Measurements from ENCODE around the gene GPR50. TPM values are rescaled to one million over a fixed set of nuclear protein-coding genes. Genes with fewer than 3 reads are reported as not detected.

GPR50 gene
- total and polyA plus RNA-seq, 2 of the 4 experiments (the other 2 are of a cell fraction): not detected

DNA sequence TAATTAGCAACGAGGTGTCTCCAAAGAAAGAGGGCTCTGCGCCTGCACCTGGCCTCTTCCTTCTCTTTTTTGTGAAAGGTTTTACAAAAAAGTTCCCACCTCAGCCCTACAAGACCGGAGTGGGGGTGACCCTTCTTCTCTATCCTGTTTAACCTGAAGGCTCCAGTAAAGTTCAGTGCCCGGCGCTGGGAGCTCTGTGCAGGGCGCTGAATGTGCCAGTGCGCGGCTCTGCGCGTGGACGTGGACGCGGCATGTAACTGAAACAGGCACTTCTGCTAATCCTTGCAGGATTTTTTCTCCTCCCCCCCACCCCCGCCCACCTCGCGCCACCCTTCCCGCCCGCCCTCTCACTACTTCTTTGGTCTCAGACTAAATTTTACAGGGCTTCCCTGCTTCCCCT, 2.4 kb downstream of the GPR50 start:
- dilution Hi-C loops (cut with HindIII; ENCODE audit: low sequenced_read_pairs, unreplicated experiment): no loop called here
- Histone ChIP-seq H3K4me1 (ENCODE audit: control insufficient read depth, insufficient read depth, low read length) (no peaks in the 10 kb centered on the region), H2BK20ac (ENCODE audit: low read depth, low read length) (no peak overlapping the region), H4K91ac (ENCODE audit: insufficient read depth, low read depth, low read length) (no peak overlapping the region), H3K9me1 (ENCODE audit: insufficient read depth, low read length) (no peaks in the 10 kb centered on the region), H4K8ac (ENCODE audit: low read depth in 2 of 2, low read length in 2 of 2) (no peak overlapping the region), H3K27ac (ENCODE audit: insufficient read depth, low read length) (no peak overlapping the region), H3K9me3 (ENCODE audit: control insufficient read depth, insufficient read depth, low read length) (peaks cover 17% of the 10 kb centered on the region; the same call in 1 of the 2 replicates), H2AK9ac (replicated peaks; ENCODE audit: low read depth, low read length, poor library complexity) (no peak overlapping the region), H3K4me3 (ENCODE audit: insufficient read depth, low read depth, low read length) (no peak overlapping the region), H2BK120ac (ENCODE audit: low read depth, low read length) (no peak overlapping the region), H2AK5ac (ENCODE audit: low read depth, low read length) (no peak overlapping the region), H3K79me1 (ENCODE audit: low read depth in 1 of 2, low read length in 2 of 2) (no peaks in the 10 kb centered on the region), H4K20me1 (ENCODE audit: insufficient read depth, low read length) (no peaks in the 10 kb centered on the region), H2AFZ (replicated peaks; ENCODE audit: low read length, poor library complexity) (no peak overlapping the region), H3K18ac (ENCODE audit: low read depth, low read length) (no peak overlapping the region), H3K4me2 (ENCODE audit: low read depth, low read length) (no peak overlapping the region), H2BK5ac (ENCODE audit: low read depth, low read length, poor library complexity, severe bottlenecking) (no peak overlapping the region), H3K9ac (ENCODE audit: low read depth, low read length) (no peak overlapping the region), H3K36me3 (ENCODE audit: control insufficient read depth, insufficient read depth, low read length) (no peaks in the 10 kb centered on the region), H3K23ac (ENCODE audit: low read depth, low read length) (no peak overlapping the region), H4K5ac (ENCODE audit: low read depth, low read length) (no peak overlapping the region), H2BK15ac (ENCODE audit: low read depth, low read length) (no peak overlapping the region), H3K4ac (ENCODE audit: low read depth, low read length) (no peak overlapping the region), H3K14ac (replicated peaks; ENCODE audit: low read depth, low read length) (no peak overlapping the region), H3K27me3 (ENCODE audit: control insufficient read depth, insufficient read depth, low read length) (peaks cover 2% of the 10 kb centered on the region), H3K56ac (ENCODE audit: extremely low read depth, insufficient read depth, low read length) (no peak overlapping the region)
- POLR2A ChIA-PET (ENCODE audit: unreplicated experiment): no interaction called here
- WGBS, 2 experiments (ENCODE audit: extremely low coverage in 2 of 2, insufficient read length in 1 of 2): 33% methylated on average over 3 of the region's 18 CpGs; no CpG with 5 or more reads in 1 of the 2 experiments
- ATAC-seq (ENCODE audit: low read depth) (no peak), DNase-seq (no peak)
- no TSS peak for BruUV-seq (replicated peaks)
- CTCF ChIA-PET: no interaction called here
- TF ChIP-seq FOS (IDR thresholded peaks at IDR 0.05; ENCODE audit: low read depth, low read length) (no peak), CTCF (conservative IDR thresholded peaks at IDR 0.05; ENCODE audit: low read depth, low read length) (no peak), NFE2L2 (IDR thresholded peaks at IDR 0.05; ENCODE audit: low read depth, low read length) (no peak), CHD1 (IDR thresholded peaks at IDR 0.05; ENCODE audit: low read depth, low read length) (no peak), BHLHE40 (IDR thresholded peaks at IDR 0.05; ENCODE audit: low read depth, low read length) (no peak), USF2 (IDR thresholded peaks at IDR 0.05; ENCODE audit: low read depth, low read length) (no peak), MXI1 (IDR thresholded peaks at IDR 0.05; ENCODE audit: borderline replicate concordance, low read depth, low read length) (no peak), RFX5 (IDR thresholded peaks at IDR 0.05; ENCODE audit: low read depth, low read length) (no peak), MAFK (IDR thresholded peaks at IDR 0.05; ENCODE audit: low read depth, low read length) (no peak), RAD21 (IDR thresholded peaks at IDR 0.05; ENCODE audit: low read length) (no peak)
- TF ChIP-seq, protein P1, sequence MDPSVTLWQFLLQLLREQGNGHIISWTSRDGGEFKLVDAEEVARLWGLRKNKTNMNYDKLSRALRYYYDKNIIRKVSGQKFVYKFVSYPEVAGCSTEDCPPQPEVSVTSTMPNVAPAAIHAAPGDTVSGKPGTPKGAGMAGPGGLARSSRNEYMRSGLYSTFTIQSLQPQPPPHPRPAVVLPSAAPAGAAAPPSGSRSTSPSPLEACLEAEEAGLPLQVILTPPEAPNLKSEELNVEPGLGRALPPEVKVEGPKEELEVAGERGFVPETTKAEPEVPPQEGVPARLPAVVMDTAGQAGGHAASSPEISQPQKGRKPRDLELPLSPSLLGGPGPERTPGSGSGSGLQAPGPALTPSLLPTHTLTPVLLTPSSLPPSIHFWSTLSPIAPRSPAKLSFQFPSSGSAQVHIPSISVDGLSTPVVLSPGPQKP (IDR thresholded peaks at IDR 0.05; ENCODE audit: borderline replicate concordance, low read depth, low read length): no peak
- intact Hi-C loops (cut with micrococcal nuclease): no loop called here
- in situ Hi-C loops (cut with MboI; ENCODE audit: low sequenced_read_pairs): no loop called here

Measured in IMR-90 (cell line).